Heart left ventricle (tissue), 16 donors: ENCODE measurements around the gene ZNF333. TPM values are rescaled to one million over a fixed set of nuclear protein-coding genes. Genes with fewer than 3 reads are reported as not detected.

ENCODE experiments used
- ATAC-seq, 4 donors: fragments of 200-7000 bp; cut with Tn5 transposase; one replicate each; pipeline ENCODE4 v1.9.1; 2020 to 2022; ENCODE audit warnings: moderate library complexity in 4 of 4, mild to moderate bottlenecking in 3 of 4, moderate number of reproducible peaks in 1 of 4
- DNase-seq, 5 donors: peaks; one replicate each; pipeline ENCODE4 v3.0.0-alpha.2; 2020
- H3K27ac ChIP-seq, 12 donors: fragments of 200-600 bp; sonication (generic) in 4 of 12; one replicate each; pipeline versions ENCODE4 v1.5.0 to v1.8.0; 2016 to 2022; ENCODE audit warnings: mild to moderate bottlenecking in 2 of 12
- H3K27me3 ChIP-seq, 9 donors: fragments of 200-600 bp; sonication (generic) in 2 of 9; one replicate each; pipeline versions ENCODE4 v1.5.1 to v1.8.0; 2016 to 2022; ENCODE audit warnings: mild to moderate bottlenecking in 3 of 9
- H3K36me3 ChIP-seq, 9 donors: fragments of 200-600 bp; sonication (generic) in 2 of 9; one replicate each; pipeline versions ENCODE4 v1.5.0 to v1.8.0; 2018 to 2022; ENCODE audit warnings: mild to moderate bottlenecking in 2 of 9
- H3K4me1 ChIP-seq, 12 donors: fragments of 200-600 bp; sonication (generic) in 4 of 12; one replicate each; pipeline versions ENCODE4 v1.5.0 to v1.8.0; 2016 to 2022; ENCODE audit warnings: mild to moderate bottlenecking in 3 of 12
- H3K4me3 ChIP-seq, 12 donors: fragments of 200-600 bp; sonication (generic) in 4 of 12; one replicate each; pipeline versions ENCODE4 v1.5.0 to v1.8.0; 2017 to 2022; ENCODE audit warnings: mild to moderate bottlenecking in 9 of 12, moderate library complexity in 4 of 12
- H3K9me3 ChIP-seq, 12 donors: fragments of 200-600 bp; sonication (generic) in 4 of 12; one replicate each; pipeline versions ENCODE4 v1.5.0 to v1.8.0; 2016 to 2022; ENCODE audit warnings: mild to moderate bottlenecking in 1 of 12
- POLR2A ChIP-seq, 2 donors: fragments of 450-650 bp; IDR thresholded peaks; one replicate each; pipeline ENCODE4 v1.6.1; 2017; ENCODE audit warnings: antibody characterized with exemption in 2 of 2, mild to moderate bottlenecking in 2 of 2, moderate library complexity in 2 of 2
- WGBS, 4 donors: extraction: QIAGEN DNeasy Blood & Tissue Kit in 2 of 4; methylation state at CpG; one replicate each; pipeline versions ENCODE4 v1.1.5 to v1.1.7; 2013 to 2018; 5-methylcytosine and 5-hydroxymethylcytosine counted together
- intact Hi-C, 10 donors: fragments of 100-400 bp; cut with DNase I; formaldehyde crosslinking; loops; one replicate each; pipeline versions ENCODE4 v1.11.1 to v1.14.2; 2022
- polyA plus RNA-seq, 2 donors: library from polyadenylated mRNA; stranded (reverse); fragments of 200-250 nt; gene quantifications; one replicate each; pipeline ENCODE4 v1.2.3, GENCODE V29; 2013
- total RNA-seq, 9 donors: library from RNA; depleted of rRNA in 2 of 9; stranded (reverse); fragments of >200 nt in 2 of 9; fragmentation: NEBNext Ultra II Directional in 3 of 9; extraction: Animal tissue kit (Norgen Biotek cat#: 25700) in 3 of 9; gene quantifications; one replicate each; pipeline versions ENCODE4 v1.1.0 to v1.2.4, GENCODE V29; 2016 to 2023
- TF ChIP-seq, protein P1 (sequence below), 12 donors: fragments of 200-600 bp; sonication (generic) in 4 of 12; IDR thresholded peaks; one replicate each; pipeline versions ENCODE4 v1.5.0 to v1.8.0; 2018 to 2022; ENCODE audit warnings: antibody characterized with exemption in 12 of 12, mild to moderate bottlenecking in 5 of 12
- donor health status: ischemic (EF 13 %, LVEDD 7.1; RV severe dilation, severe dysfunction).
- donor health status: healthy with polysubstance abuse.
- donor health status: DM: no; HTN: yes; CAD: no.
- donor health status: DM: no; HTN: no; CAD: no.
- donor health status: ischemic (EF 25% LVEDD 6.9; RV normal size, moderate dysfunction).
- donor health status: ischemic (EF 25% LVEDD 5.7; RV mildly dilated, moderate dysfunction).
- donor health status: healthy.
- donor health status: DM: yes; HTN: yes; CAD: no.
- donor health status: ischemic (EF 35%, LVEDD 5.7; RV mildly dilated, moderate dysfunction).
- donor health status: nonischemic (EF 11% LVEDD 7.7; RV severe dilation, severe dysfunction).
- donor health status: DM: yes; HTN: yes; CAD: no.
- donor health status: PGD.
- donor health status: ischemic (EF 29% LVEDD 5.4; RV normal size, mild dysfunction).
- donor health status: nonischemic (EF 23%, LVEDD 6.1; RV moderate dilation, normal function).

The ZNF333 gene
- total and polyA plus RNA-seq, 11 donors = 5.0 to 12.1 (median 8.6) TPM

DNA sequence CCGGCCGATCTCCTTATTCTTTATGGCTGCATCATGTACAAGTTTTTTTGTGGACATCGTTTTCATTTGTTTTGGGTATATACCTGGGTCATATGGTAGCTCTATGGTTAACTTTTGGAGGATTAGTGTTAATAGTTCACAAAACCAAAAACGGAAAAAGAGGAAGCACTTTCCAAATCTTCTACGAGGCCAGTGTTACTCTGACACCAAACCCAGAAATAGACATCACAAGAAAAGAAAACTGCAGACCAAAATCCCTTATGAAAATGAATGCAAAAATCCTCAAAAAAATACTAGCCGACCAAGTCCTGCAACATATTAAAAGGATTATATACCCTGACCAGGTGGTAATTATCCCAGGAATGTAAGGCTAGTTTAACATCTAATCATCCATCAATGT is 58.8 kb downstream of the ZNF333 start:
- Histone ChIP-seq H3K27ac (no peak overlapping the region), H3K9me3 (peaks cover 0 to 6% (median 0%) of the 10 kb centered on the region in 12 donors), H3K4me3 (no peak overlapping the region), H3K4me1 (no peaks in the 10 kb centered on the region), H3K36me3 (peaks cover 0 to 21% (median 0%) of the 10 kb centered on the region in 9 donors), H3K27me3 (no peaks in the 10 kb centered on the region)
- TF ChIP-seq POLR2A (IDR thresholded peaks at IDR 0.05) = no peak
- TF ChIP-seq, protein P1, sequence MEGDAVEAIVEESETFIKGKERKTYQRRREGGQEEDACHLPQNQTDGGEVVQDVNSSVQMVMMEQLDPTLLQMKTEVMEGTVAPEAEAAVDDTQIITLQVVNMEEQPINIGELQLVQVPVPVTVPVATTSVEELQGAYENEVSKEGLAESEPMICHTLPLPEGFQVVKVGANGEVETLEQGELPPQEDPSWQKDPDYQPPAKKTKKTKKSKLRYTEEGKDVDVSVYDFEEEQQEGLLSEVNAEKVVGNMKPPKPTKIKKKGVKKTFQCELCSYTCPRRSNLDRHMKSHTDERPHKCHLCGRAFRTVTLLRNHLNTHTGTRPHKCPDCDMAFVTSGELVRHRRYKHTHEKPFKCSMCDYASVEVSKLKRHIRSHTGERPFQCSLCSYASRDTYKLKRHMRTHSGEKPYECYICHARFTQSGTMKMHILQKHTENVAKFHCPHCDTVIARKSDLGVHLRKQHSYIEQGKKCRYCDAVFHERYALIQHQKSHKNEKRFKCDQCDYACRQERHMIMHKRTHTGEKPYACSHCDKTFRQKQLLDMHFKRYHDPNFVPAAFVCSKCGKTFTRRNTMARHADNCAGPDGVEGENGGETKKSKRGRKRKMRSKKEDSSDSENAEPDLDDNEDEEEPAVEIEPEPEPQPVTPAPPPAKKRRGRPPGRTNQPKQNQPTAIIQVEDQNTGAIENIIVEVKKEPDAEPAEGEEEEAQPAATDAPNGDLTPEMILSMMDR (IDR thresholded peaks at IDR 0.05) = no peak
- 70 to 82% (median 77%) methylated on average over 6 of the region's 6 CpGs for WGBS, 4 donors
- intact Hi-C loops = no loop called here
- DNase-seq = no peak
- ATAC-seq = no peak

- Histone ChIP-seq H3K9me3 (peaks cover 0 to 7% (median 1%) of the 10 kb centered on the region in 12 donors), H3K27me3 (peaks cover 0 to 4% (median 0%) of the 10 kb centered on the region in 9 donors), H3K27ac (no peak overlapping the region), H3K4me1 (no peaks in the 10 kb centered on the region), H3K36me3 (peaks cover 0 to 5% (median 0%) of the 10 kb centered on the region in 9 donors), H3K4me3 (no peak overlapping the region)
- no peak for ATAC-seq
- DNase-seq = no peak
- TF ChIP-seq, protein P1 (IDR thresholded peaks at IDR 0.05) = no peak
- TF ChIP-seq POLR2A (IDR thresholded peaks at IDR 0.05) = no peak
- 32 to 46% (median 37%) methylated on average over 16 of the region's 16 CpGs for WGBS, 4 donors
- intact Hi-C loops = no loop called here
Measured at GRCh38 chr19:14758816-14759215, 69.0 kb downstream of the ZNF333 start.

DNA sequence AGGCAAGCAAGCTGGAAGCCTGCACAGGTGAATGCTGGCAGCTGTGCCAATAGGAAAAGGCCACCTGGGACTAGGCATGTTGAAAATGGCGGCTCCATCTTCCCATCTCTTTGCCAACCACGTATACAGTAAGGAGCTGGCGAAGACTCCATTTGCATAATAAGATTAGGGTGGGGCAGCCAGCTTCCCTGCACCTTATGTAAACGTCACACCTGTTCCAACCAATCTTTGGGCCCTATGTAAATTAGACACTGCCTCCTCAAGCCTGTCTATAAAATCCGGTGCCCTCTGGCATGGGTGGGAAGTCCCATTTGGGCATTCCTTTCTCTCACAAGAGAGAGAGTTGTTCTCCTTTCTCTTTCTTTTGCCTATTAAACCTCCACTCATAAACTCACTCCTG is 71.8 kb downstream of the ZNF333 start:
- TF ChIP-seq POLR2A (IDR thresholded peaks at IDR 0.05) = no peak
- TF ChIP-seq, protein P1 (IDR thresholded peaks at IDR 0.05) = no peak
- H3K27ac ChIP-seq = no peak overlapping the region
- intact Hi-C loops = no loop called here
- DNase-seq (no peak), ATAC-seq (no peak)
- no peaks in the 10 kb centered on the region for H3K36me3 ChIP-seq
- no peak overlapping the region for H3K4me3 ChIP-seq
- WGBS, 4 donors = 56 to 70% (median 61%) methylated on average over 5 of the region's 5 CpGs
- H3K9me3 ChIP-seq = peaks cover 0 to 7% (median 1%) of the 10 kb centered on the region in 12 donors
- H3K4me1 ChIP-seq = no peaks in the 10 kb centered on the region
- H3K27me3 ChIP-seq = peaks cover 0 to 4% (median 0%) of the 10 kb centered on the region in 9 donors

- H3K4me1 ChIP-seq = no peaks in the 10 kb centered on the region
- H3K27me3 ChIP-seq = peaks cover 0 to 4% (median 0%) of the 10 kb centered on the region in 9 donors
- H3K27ac ChIP-seq = no peak overlapping the region
- ATAC-seq = no peak
- peaks cover 0 to 6% (median 0%) of the 10 kb centered on the region in 12 donors for H3K9me3 ChIP-seq
- WGBS, 4 donors = 84 to 87% (median 84%) methylated on average over 2 of the region's 2 CpGs
- no peak overlapping the region for H3K4me3 ChIP-seq
- TF ChIP-seq, protein P1 (IDR thresholded peaks at IDR 0.05) = no peak
- TF ChIP-seq POLR2A (IDR thresholded peaks at IDR 0.05) = no peak
- no peak for DNase-seq
- intact Hi-C loops = no loop called here
- no peaks in the 10 kb centered on the region for H3K36me3 ChIP-seq
Measured at GRCh38 chr19:14762111-14762510, 72.3 kb downstream of the ZNF333 start.
